ENCODE data around the gene IFIH1.

- TF ChIP-seq, protein P1, sequence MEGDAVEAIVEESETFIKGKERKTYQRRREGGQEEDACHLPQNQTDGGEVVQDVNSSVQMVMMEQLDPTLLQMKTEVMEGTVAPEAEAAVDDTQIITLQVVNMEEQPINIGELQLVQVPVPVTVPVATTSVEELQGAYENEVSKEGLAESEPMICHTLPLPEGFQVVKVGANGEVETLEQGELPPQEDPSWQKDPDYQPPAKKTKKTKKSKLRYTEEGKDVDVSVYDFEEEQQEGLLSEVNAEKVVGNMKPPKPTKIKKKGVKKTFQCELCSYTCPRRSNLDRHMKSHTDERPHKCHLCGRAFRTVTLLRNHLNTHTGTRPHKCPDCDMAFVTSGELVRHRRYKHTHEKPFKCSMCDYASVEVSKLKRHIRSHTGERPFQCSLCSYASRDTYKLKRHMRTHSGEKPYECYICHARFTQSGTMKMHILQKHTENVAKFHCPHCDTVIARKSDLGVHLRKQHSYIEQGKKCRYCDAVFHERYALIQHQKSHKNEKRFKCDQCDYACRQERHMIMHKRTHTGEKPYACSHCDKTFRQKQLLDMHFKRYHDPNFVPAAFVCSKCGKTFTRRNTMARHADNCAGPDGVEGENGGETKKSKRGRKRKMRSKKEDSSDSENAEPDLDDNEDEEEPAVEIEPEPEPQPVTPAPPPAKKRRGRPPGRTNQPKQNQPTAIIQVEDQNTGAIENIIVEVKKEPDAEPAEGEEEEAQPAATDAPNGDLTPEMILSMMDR (IDR thresholded peaks at IDR 0.05; ENCODE audit: poor library complexity) = no peak
- no peak for TF ChIP-seq EZH2 (IDR thresholded peaks at IDR 0.05; ENCODE audit: borderline replicate concordance)
- no peak for TF ChIP-seq EZH2phosphoT487 (IDR thresholded peaks at IDR 0.05; ENCODE audit: low read depth, severe bottlenecking, unreplicated experiment)
These were observed 75.8 kb downstream of the IFIH1 start for GRCh38 chr2:162242586-162243280.

Measured in hepatocyte (in vitro differentiated cells).